GM18873 (cell line): ENCODE measurements around the gene CARD9.

ENCODE experiments used
- ATAC-seq: cut with Tn5 transposase; IDR thresholded peaks from one replicate; pipeline ENCODE4 v1.9.1; 2021; ENCODE audit warnings: mild to moderate bottlenecking, moderate library complexity, moderate number of reproducible peaks; ENCODE audit not compliant: unreplicated experiment, low FRiP score

CARD9 gene

DNA sequence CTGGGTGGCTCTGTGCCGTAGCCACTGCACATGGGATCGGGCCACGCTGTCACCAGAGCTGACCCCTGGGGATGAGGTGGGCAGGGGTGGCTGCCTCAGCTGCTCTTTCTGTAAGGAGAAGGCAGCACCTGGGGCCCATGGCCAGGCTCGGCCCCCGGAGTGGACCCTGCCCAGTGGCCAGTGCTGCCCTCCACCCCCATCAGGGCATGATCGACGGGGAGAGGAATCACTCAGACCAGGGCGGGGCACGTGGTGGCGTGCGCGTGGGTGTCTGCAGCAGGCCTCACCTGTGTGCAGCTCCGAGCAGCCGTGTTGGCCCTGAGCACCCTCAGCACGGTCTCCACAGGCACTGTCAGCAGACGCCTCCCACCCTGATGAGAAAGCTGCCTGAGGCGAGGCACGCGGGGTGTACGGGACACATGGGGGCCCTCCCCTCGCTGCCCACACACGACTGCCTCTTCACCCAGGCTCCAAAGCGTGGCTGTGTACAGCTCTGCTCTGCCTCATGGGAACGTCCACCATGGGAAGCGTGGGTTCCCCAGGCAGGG, 8.6 kb upstream of the CARD9 start:
- ATAC-seq, result no peak

DNA sequence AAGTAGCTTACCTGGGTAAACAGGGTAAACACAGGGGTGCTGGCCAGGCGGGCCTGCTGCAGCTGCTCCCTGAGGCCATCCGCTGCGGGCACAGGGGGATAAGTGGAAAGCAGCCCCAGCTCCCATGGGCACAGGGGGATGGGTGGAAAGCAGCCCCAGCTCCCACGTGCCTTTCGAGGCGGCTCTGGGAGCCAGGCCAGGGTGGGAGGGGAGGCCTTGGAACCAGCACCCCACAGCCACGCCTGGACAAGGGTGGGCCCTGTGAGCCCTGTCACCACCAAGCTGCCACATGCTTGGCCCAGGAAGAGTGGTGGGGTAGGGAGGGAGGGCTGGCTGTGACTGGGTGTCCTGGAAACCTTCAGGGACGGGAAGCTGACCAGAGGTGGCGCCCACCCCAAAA, 7.8 kb upstream of the CARD9 start:
- ATAC-seq, result no peak

DNA sequence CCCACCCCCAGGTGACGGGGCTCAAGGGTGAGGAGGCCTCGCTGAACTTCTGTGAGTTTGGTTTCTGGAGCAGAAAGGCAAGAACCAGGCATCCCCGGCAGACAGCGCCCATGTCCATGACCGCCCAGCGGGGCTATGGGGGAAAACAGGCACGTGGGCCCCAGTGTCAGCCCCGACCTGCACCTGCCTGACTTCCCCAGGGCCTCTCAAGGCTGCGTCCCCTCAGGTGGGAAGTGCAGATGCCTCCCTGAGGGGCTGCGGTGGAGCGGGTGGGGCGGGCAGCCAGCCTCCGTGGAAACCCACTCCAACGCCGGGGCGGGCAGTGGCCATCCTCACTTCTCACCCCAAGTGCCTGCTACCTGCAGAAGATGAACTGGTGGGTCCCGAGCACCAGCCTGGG, 6.9 kb upstream of the CARD9 start:
- no peak for ATAC-seq

DNA sequence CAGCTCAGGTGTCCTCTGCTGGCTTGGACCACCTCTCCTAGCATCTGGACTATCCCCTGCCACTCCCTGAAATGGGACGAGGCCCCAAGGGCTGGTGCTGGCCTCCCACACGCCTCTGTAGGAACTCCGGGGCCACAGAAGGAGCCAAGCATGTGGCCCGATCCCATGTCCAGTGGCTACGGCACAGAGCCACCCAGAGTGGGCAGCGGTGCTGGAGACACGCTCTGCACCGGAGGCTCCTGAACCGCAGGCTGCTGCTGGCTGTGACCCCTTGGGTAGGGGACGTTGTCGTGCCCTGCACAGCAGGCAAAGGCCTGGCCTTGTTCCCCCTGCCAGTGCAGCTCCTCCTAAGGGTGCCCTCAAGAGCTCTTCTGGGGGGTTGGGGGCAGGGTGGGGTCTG, 6.4 kb upstream of the CARD9 start:
- ATAC-seq, result no peak

DNA sequence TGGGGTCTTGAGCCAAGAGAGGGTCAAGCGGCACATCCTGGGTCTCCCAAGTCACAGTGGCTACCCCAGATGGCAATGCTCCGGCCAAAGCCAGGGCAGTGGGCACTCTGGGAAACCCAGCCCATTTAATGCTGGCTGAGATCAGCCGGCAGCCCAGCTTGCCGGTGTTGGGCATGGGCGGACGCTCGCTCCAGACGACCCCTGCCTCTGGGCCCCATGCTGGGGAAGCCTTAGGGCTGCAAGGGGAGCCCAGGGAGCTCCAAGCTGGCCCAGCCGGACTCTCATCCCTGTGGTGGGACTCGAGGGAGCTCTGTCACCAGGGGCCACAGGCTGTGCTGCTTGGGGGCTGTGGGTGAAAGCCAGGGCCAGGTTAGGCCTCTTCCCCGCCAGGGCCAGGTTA, 5.9 kb upstream of the CARD9 start:
- no peak for ATAC-seq

DNA sequence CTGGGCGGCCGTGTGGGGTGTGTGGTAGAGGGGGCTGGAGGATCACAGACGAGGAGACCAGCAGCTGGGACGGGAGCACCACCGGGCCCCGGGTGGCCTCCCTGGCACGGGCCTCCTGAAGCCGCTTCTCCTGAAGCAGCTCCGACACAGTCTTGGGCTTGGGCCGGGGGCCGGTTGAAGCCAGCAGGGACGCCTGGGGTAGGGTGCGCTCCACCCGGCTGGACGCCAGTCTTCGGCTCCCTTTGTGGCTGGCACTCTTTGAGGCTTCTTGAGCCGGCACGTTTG, 5.5 kb upstream of the CARD9 start:
- no peak for ATAC-seq

DNA sequence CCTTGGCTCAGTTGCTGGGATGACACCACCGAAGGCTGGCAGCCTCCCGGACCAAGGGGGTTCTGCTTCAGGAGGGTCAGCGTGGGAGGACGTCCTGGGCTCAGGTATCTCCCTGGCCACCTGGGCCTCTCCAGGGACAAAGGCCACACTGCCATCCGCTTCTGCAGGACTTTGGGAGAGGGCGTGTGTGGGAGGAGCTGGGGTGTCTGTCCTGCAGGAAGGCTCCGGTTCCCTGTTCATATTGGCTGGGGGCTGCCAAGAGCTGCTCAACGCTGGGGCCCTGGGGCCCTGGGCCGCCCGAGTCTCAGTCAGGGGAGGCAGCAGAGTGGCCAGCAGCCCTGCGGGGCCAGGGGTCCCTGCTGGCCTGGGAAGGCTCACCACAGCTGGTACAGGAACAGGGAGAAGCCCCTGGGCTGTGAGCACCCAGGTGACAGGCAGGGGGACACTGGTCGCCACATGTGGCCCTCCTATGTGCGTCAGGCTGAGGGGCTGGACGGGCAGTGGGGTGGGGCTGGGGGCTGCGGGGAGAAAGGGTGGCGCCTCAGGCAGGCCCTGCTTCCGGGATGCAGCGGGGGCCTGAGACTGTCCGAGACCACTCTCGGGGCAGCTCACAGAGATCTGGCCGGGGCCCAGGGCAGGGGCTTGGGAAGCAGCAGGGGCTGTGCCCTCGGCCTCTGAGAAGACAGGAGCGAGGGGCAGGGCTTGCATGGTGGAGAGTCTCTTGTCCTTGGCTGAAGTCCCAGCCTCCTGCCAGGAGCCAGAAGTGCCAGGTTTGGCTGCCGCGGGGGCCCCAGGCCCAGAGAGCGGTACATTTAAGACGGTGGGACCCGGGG, 4.9 kb upstream of the CARD9 start:
- ATAC-seq, result no peak

DNA sequence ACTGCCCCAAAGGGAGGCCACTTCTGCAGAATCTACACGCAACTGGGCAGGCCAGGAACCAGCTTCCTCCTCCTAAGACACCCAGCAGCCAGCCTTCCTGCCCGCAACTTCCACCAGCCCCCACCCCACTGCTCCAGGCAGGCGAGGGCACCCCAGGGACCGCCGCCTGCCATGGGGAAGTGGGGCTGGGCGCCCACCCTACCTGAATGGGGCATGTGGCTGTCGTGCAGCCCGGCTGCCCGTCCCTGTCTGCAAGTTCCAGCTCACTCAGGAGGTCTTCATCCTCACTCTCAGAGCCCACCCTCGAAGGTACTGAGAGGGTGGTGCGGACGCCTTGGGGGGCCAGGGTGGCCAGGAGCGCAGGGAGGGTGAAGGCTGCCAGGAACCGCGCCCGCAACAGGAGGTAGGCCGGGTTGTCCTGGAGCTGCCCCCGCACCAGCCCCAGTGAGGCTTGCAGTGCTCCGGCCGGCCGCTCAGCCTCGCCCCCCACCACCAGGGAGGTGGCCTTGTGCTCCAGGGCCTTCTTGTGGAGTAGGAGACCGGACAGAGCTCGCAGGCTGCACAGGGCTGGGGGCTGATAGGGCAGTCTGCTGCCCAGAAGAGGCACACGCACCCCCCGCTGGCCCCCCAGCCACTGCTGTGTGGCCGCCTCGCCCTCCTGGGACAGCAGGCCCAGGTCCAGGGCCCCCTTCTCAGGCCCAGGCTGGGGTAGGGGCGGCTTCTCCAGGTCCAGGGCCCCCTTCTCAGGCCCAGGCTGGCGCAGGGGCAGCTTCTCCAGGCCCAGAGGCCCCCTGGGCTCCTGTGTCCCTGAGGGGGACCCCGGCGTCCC, 4.1 kb upstream of the CARD9 start:
- ATAC-seq, result no peak

DNA sequence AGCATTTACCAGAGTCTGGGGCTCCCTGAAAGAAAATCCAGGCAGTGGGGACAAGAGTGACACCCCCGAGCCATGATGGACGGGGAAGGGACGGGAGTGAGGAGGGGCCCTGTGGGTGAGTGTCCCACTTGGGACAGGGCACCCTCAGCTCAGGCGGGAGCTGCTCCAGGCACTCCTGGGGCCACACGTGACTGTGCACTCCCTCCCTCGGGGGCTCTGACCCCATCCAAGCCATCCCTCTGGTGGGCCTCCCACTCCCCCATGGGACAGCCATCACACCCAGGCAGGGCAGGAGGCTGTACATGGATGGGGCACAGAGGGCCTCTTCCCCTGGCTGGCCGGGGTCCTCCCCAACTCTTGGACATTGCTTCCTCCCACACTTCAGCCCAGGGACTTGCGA, 3.0 kb upstream of the CARD9 start:
- ATAC-seq, result no peak

DNA sequence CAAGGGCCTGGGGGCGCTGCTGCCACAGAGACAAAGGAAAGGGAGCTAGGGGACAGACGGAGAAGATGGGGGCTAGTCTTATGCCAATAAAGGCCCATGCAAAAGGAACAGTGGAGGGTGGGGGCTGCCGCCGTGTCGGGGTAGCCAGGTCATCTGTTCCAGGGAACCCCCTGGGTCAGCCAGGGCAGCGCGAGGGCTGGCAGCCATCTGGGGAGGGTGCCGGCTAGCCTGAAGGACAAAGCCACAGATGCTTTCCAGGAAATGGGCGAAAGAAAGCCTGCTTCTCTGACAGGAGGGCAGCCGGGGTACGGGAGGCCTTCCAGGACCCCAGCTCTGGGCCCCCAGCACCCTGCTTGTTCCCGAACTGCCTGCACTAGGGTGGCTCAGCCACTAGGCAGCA, 1.6 kb upstream of the CARD9 start:
- no peak for ATAC-seq

DNA sequence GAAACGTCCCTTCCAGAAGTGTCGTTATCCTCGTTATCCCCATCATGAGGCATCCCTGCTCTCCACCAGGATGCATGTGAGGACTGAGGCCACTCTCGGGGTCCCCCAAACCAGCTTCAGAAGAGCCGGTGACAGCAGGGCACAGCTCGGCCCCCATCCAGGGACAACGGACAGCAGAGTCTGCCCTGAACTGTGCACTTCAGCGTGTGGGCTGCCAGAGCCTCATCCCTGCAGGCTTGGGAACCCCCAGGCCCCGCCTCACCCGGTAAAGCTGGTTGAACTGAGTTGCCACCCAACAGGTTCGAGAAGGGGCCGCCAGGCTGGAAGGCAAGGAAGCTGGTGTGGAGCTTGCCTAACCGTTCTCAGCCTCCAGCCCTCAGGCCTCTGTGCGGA, 710 bp upstream of the CARD9 start:
- ATAC-seq, result no peak

DNA sequence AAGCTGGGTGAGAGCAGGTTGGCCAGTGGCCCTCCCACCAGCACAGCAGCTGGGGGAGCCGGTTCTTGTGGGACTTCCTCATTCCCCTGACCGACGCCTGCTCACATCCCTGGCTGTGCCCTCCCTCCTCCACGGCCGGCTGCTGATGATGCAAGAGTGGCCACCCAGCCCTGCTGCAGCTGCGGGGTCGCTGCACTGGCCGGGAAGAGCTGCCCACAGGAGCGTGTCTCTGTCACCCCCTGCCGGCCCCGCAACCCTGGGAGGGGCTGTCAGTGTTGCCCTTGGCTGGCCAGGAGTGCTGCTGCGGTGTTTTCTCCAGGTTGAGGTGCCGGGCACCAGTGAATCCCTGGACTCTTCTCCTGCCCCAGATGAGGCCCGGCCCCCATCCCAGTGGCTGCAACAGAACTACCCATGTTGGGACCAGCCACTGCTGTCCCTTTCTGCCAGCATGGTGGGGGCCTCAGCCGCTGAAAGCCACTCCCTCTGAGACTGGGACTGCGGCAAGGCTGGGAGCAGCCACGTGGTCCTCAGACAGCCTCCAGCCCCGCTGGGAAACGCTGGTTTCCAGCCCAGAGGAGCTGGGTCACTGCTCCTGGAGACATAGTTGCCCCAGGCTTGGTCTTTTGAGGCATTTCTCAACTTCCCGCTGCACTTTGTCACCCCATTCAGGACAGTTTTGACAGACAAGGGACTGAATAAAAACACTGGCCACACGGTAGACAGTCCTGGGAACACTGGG, 739 bp downstream of the CARD9 start:
- no peak for ATAC-seq

DNA sequence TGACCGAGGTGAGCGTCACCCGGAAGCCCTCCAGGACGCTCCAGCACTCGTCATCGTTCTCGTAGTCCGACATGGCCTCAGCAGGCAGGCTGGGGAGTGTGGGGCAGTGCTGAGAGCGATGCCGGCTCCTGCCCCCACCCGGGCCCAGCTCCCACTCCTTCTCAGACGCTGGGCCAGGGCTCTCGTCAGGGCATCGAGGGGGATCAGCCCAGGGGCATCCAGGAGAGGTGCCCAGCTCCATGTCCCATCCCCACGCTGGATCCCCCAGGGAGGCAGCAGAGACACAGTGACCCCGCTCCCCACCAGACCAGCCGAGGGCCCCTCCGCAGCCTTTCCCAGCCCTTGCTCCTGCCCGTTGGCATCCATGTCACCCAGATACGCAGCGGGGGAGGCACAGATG, 1.5 kb downstream of the CARD9 start:
- ATAC-seq, result no peak

DNA sequence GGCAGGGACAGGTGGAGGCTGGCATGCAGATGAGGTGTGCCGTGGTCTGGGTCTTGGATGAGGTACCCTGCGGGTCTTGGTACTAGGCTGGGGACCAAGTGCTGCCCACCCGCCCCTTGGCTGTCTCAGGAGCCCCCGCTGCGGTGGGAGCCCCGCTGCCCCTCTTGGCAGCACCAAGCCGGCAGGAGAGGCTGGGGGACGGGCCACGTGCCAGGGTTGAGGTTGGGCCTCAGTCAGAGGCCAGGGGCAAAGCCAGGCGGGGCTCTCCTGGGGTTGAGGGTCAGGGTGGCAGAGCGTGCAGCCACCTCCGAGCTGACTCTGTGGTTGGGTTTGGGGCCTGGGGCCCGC, 2.0 kb downstream of the CARD9 start:
- no peak for ATAC-seq

DNA sequence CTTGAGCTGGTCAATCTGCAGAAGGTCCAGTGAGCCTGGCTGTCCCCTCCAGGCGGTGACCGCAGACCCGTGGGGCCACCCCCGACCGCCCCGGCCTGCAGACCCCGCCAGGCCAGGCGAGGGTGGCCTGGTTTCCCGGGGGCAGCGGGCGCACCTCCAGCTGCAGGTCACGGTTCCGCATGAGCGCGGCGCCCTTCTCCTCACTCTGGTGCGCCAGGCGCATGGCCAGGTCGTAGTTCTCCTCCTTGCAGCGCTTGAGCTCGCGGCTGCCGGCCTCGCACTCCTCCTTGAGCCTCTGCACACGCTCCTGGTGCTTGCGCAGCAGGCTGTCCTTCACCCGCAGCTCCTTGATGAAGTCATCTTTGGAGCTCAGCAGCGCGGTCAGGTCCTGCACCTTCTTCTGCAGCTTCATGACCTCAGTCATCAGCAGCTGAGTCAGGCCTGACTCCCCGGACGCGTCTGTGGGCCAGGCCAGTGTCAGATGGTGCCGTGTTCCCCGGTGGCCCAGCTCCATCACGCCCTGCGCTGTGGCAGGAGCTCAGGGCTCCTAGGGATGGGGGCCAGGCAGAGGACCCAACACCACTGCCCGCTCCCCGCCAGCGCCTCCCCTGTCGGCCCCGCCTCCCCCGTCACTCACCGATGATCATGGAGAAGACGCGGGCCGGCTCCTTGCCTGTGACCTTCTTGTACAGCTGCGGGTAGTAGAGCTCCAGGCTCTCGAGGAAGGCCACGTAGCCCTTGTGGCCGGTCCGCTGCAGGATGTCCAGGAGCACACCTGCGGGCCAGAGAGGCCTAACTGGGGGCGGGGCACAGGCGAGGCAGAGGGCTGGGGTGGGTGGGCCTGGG, 2.6 kb downstream of the CARD9 start:
- no peak for ATAC-seq

DNA sequence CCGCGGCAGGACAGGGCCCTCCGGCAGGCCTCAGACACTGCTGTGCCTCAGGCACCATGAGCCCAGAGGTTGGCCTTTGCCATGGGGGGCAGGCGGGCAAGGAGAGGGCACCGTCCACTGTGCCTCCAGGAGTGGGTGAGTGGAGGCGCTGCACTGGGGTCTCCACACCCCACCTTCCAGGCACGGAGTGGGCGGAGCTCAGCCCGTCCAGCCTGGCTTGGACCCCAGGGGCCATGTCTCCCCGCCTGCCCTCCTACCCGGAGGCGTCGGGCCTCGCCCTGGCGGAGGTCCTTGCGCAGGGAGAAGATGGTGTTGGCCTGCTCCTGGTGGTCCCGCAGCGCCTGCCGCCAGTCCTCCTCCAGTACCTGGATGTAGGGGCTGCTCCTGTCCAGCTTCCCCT, 3.4 kb downstream of the CARD9 start:
- ATAC-seq, result no peak

DNA sequence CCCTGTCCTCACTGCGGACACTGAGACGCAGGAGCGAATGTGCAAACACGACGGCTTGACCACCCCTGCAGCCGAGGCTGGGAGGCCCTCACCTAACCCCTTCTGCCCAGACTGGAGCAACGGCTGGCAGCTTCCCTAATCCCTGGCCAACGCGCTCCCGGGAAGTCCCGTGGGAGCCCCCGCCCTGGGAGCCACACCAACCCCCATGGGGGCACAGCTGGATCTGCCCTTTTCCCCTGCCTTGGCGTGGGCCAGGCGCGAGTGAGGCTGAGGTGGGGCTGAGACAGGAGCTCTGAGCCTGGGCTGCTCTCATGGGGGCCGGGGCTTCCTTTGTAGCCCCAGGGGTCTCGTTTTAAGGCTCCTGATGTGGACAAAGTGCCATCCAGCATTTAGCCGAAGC, 5.3 kb downstream of the CARD9 start:
- ATAC-seq, result no peak

DNA sequence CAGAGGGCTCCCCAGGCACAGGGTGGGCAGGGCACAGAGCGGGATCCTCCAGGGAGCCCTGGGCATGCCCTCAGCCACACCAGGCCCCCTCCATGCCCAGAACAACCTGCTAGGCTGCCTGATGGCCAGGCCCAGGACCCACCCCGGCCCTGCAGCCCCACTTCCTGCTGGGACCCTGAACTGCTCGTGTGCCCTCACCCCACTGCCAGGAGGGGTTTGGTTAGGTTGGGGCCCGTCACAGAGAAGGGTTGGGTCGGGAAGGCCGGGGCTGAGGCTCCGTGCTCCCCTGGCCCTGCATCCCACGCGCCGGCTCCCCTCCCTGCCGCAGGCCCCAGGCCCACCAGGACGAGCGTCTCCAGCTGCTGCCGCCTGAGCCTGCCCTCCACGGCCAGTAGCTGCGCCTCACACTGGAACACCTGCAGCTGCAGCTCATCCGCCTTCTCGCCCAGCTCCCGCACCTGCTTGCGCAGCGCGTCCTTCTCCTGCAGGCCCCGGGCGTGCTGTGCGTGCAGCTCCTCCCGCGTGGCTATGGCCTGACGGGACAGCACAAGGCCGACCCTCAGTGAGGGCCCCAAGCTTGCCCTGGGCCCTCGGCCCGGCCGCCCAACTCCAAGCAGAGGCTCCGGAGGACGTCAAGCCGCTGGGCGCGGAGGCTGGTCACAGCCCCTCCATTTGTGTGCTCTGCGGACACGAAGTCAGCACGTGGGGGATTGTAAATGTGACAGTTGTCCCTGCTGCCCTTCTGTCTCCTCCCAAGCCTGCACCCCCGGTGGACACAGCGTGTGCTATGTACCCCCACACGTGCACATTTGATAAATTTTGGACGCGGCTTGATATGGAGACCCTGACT, 5.9 kb downstream of the CARD9 start:
- ATAC-seq, result no peak

DNA sequence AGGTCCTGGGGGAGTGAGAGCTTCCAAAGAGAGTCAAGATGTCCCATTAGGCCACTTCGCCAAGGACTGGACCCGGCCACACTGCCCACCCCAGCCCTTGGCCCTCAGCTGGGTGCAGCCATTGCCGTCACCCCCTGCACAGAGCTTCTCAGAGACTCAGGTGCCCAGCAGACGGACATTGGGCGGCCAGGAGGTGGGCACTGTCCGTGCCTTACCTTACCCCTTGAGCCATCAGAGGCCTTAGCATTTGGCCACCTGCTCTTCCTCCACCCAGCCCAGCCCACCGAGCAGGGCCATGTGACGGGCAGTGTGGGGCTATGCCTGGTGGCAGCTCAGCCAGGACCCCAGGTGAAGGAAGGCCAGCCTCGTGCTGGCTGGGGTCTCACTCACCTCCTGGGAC, 6.6 kb downstream of the CARD9 start:
- ATAC-seq, result no peak
